Stimulated activated CD8-positive, alpha-beta memory T cell treated with anti-CD3 and anti-CD28 coated beads, Interleukin-4, amount 100 ng/mL, for 48 hours (primary cell): ENCODE data around the gene PNMA6E.

Experiments
- DNase-seq: peaks from one replicate; pipeline ENCODE4 v3.0.0-alpha.2; 2020

The PNMA6E gene

GRCh38 chrX:153382563-153383482 is 18.3 kb downstream of the PNMA6E start:
- no peak for DNase-seq

GRCh38 chrX:153381684-153382532 is 19.2 kb downstream of the PNMA6E start:
- DNase-seq, result peak; percentile 30

- no peak for DNase-seq
Measured at GRCh38 chrX:153380691-153381090, 20.5 kb downstream of the PNMA6E start.

- DNase-seq, result no peak
Measured at GRCh38 chrX:153379971-153380581, 21.1 kb downstream of the PNMA6E start.

- no peak for DNase-seq
Measured at GRCh38 chrX:153379508-153379907, 21.6 kb downstream of the PNMA6E start.

GRCh38 chrX:153378607-153379006 is 22.5 kb downstream of the PNMA6E start:
- DNase-seq, result no peak

GRCh38 chrX:153377727-153378126 is 23.4 kb downstream of the PNMA6E start:
- DNase-seq, result no peak

GRCh38 chrX:153375571-153375970 is 25.6 kb downstream of the PNMA6E start:
- DNase-seq, result no peak

- DNase-seq, result no peak
Measured at GRCh38 chrX:153374426-153374825, 26.7 kb downstream of the PNMA6E start.

- no peak for DNase-seq
Measured at GRCh38 chrX:153372949-153373348, 28.2 kb downstream of the PNMA6E start.

GRCh38 chrX:153371256-153371655 is 29.9 kb downstream of the PNMA6E start:
- DNase-seq, result no peak

GRCh38 chrX:153370293-153371055 is 30.7 kb downstream of the PNMA6E start:
- DNase-seq, result no peak

GRCh38 chrX:153366878-153367538 is 34.1 kb downstream of the PNMA6E start:
- no peak for DNase-seq

GRCh38 chrX:153366119-153366518 is 35.0 kb downstream of the PNMA6E start:
- no peak for DNase-seq

GRCh38 chrX:153365670-153366069 is 35.5 kb downstream of the PNMA6E start:
- DNase-seq, result no peak

GRCh38 chrX:153361781-153362397 is 39.3 kb downstream of the PNMA6E start:
- DNase-seq, result no peak

- DNase-seq, result no peak
Measured at GRCh38 chrX:153357877-153358276, 43.3 kb downstream of the PNMA6E start.

GRCh38 chrX:153353416-153353815 is 47.7 kb downstream of the PNMA6E start:
- DNase-seq, result no peak

GRCh38 chrX:153352858-153353257 is 48.3 kb downstream of the PNMA6E start:
- no peak for DNase-seq

- no peak for DNase-seq
Measured at GRCh38 chrX:153351981-153352380, 49.2 kb downstream of the PNMA6E start.

- no peak for DNase-seq
Measured at GRCh38 chrX:153349952-153350351, 51.2 kb downstream of the PNMA6E start.

- no peak for DNase-seq
Measured at GRCh38 chrX:153348421-153348820, 52.7 kb downstream of the PNMA6E start.
